GM06990 (cell line): ENCODE data around the gene RSPH3.
"Not testable (repeated sequence)": the region's sequence is repeated elsewhere in the genome, so short reads cannot be mapped to it uniquely, and the experiment has no call there.

Experiments
- DNase-seq: peaks from one replicate; pipeline ENCODE4 v3.0.0-alpha.2; 2011; ENCODE audit not compliant: insufficient read length; ENCODE audit errors: extremely low read depth
- H3K27me3 ChIP-seq: replicated peaks from 2 replicates; pipeline ENCODE4 v1.6.0; 2011; ENCODE audit warnings: low read length; ENCODE audit not compliant: control insufficient read depth, insufficient read depth
- H3K36me3 ChIP-seq: 2 replicates; pipeline ENCODE4 v1.5.1; 2011; ENCODE audit warnings: low read length; ENCODE audit not compliant: control insufficient read depth, insufficient read depth
- H3K4me3 ChIP-seq: replicated peaks from 2 replicates; pipeline ENCODE4 v1.5.1; 2011; ENCODE audit warnings: low read depth, mild to moderate bottlenecking, control low read depth, low read length
- CTCF ChIP-seq: IDR thresholded peaks from 2 replicates; pipeline ENCODE4 v1.5.1; 2011; ENCODE audit warnings: low read length, control low read depth, mild to moderate bottlenecking, inconsistent platforms; ENCODE audit not compliant: insufficient read depth, poor library complexity, severe bottlenecking

Gene RSPH3

DNA sequence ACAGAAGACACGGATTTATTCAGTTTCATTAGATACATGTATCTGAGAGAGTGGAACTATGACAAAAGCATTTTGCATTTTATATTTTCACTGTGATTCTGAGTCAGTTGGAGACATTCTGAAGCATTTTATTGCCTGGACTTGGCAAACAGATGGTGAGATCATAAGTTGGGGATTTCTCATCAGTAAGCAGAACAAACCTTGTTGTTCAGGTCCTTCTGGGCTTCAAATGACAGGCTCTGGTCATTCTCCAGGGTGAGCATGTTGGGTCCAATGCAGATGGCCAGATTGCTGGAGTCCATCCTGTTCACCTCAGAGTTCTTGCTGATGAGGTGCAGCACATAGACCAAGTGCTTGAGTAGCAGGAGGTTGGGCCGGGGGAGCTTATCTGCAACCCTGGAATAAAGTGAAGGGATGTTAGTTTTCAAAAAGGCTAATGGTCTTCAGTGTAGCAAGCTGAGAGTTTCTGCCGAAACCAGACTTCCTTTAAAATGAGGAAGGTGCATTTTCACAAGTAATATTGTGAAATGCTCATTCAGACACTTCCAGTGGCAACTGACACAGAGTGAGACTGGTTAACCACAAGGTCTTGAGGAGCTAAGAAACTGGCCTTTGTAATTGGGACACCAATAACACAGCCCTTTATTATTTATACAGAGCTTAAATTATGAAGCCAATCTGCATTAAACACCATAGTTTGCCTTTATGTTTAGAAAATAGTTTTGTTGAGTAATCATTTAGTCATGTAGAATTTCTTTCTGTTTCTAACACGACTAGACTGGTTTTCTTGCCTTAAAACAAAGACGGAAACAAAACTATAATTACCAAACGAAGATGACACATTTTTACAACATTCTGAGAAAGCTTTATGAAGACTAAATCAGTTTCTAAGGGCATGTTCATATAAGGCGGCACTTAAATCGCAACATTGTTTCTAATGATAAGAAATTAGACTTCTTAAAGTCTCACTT lies 39.2 kb upstream of the RSPH3 start:
- DNase-seq, result peak; percentile 80

GRCh38 chr6:159038318-159038717 lies 38.3 kb upstream of the RSPH3 start:
- peaks cover 24% of the 10 kb centered on the region for H3K36me3 ChIP-seq
- not testable (repeated sequence) for DNase-seq, H3K27me3 ChIP-seq, H3K4me3 ChIP-seq

More for the DNA sequence above, 39.2 kb upstream of the RSPH3 start:
- peak overlapping the region; percentile 30 for H3K4me3 ChIP-seq
- peaks cover 24% of the 10 kb centered on the region for H3K36me3 ChIP-seq
- TF ChIP-seq CTCF, result no peak
- H3K27me3 ChIP-seq, result no peaks in the 10 kb centered on the region

- no peak for DNase-seq
- H3K36me3 ChIP-seq, result peaks cover 24% of the 10 kb centered on the region
- H3K27me3 ChIP-seq, result no peaks in the 10 kb centered on the region
- H3K4me3 ChIP-seq, result peak overlapping the region; percentile 18; the same call in 1 of the 2 replicates
- TF ChIP-seq CTCF, result no peak
Measured at GRCh38 chr6:159037756-159038290, 37.8 kb upstream of the RSPH3 start.

DNA sequence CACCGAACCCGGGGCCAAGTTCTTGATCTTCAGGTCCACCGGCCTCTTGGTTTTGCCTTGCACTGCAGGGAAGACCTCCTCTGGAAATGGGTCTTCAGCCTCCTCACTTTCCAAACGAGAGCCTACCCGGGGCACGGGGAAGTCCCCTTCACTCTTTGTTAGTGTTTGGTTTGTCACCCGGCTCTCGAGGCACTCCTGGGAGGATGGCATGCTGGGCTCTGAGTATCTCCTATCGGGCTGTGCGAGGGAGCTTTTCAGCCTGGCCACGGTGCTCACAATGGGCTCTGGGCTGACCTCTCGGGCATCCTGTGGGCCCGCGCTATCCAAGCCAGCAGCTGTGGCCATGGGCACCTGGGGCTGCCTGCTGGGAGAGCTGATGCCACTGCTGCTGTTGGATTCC lies 36.7 kb upstream of the RSPH3 start:
- no peak overlapping the region for H3K4me3 ChIP-seq
- no peak for TF ChIP-seq CTCF
- DNase-seq, result no peak
- peaks cover 24% of the 10 kb centered on the region for H3K36me3 ChIP-seq
- H3K27me3 ChIP-seq, result no peaks in the 10 kb centered on the region

GRCh38 chr6:159035891-159036290 lies 35.9 kb upstream of the RSPH3 start:
- DNase-seq, result no peak
- peaks cover 19% of the 10 kb centered on the region for H3K36me3 ChIP-seq
- no peak overlapping the region for H3K4me3 ChIP-seq
- no peaks in the 10 kb centered on the region for H3K27me3 ChIP-seq
- no peak for TF ChIP-seq CTCF
